ENCODE results near the gene TTC19. TPM values are rescaled to one million over a fixed set of nuclear protein-coding genes. Genes with fewer than 3 reads are reported as not detected.
"Not testable (repeated sequence)": the region's sequence is repeated elsewhere in the genome, so short reads cannot be mapped to it uniquely, and the experiment has no call there.

TTC19 gene
- polyA plus RNA-seq, 4 donors: 58.4 to 62.8 (median 60.5) TPM

- DNase-seq (ENCODE audit: low read depth in 4 of 4, low spot score in 3 of 4): no peak
These were observed 27.3 kb downstream of the TTC19 start for GRCh38 chr17:16026895-16027294.

DNA sequence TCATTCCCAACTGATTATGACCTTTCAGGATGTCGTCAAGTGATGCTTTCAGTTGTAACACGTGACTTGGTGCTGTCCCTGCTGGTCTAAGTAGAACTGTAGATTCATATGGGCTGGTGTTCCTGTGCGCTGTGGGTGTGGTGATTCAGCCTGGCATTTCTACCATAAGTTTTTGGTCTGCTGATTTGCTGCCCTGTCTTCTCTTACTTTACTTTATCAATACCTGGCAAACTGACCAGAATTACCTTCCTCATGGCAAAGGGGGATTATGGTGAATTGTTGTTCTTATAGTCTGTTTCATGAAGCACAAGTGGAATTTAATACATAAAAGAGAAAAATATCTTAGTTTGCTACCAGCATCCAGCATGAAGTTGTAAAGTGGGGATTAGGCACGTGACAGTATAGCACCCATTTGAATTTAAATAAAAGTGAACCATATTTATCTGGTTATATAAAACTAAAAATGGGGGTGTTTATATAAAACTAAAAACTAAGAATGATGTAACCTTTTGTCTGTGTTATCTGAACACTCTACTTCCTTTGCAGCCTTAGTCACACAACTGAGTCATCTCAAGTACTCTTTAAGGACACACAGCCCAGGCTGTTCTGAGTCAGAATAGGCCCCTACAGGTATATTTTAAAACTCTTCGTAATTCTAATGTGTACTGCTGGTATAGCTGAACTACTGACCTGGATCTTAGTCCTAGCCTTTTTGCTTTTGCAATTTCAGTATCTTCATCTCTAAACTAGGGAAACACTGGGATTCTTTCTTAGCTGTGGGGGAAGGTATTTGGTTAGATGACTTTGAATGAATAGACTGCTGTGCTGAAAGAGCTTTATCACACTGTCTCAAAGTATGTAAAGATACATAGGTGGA is 28.3 kb downstream of the TTC19 start:
- DNase-seq (ENCODE audit: low read depth in 4 of 4, low spot score in 3 of 4): no peak

- DNase-seq (ENCODE audit: low read depth in 4 of 4, low spot score in 3 of 4): no peak
These were observed 34.2 kb downstream of the TTC19 start for GRCh38 chr17:16033729-16034349.

GRCh38 chr17:16036261-16036660 is 36.6 kb downstream of the TTC19 start:
- DNase-seq (ENCODE audit: low read depth in 4 of 4, low spot score in 3 of 4): no peak

- DNase-seq (ENCODE audit: low read depth in 4 of 4, low spot score in 3 of 4): no peak
These were observed 38.0 kb downstream of the TTC19 start for GRCh38 chr17:16037636-16038035.

DNA sequence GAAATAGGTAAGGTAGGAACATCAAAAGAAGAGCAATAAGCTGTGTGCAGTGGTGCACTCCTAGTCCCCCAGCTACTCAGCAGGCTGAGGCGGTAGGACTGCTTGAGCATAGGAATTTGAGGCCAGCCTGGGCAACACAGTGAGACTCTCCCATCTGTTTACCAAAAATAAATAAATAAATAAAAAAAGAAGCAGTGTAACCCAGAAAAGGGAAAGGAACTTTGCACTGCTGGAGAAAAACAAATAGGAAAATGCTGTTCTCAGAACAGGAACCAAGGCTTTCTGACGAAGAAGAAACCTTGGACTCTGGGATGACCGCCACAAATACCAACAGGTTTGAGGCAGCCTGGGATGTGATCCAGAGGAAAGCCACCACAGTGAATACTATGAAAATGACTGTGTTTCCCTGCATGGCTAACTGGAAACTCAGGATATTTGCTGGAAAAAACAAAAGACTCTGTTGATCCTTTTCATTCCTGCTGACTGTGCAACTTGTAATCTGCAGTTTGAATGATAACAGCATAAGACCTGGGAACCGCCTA is 41.2 kb downstream of the TTC19 start:
- DNase-seq (ENCODE audit: low read depth in 4 of 4, low spot score in 3 of 4): no peak

- no peak for DNase-seq (ENCODE audit: low read depth in 4 of 4, low spot score in 3 of 4)
These were observed 44.9 kb downstream of the TTC19 start for GRCh38 chr17:16044487-16044886.

DNA sequence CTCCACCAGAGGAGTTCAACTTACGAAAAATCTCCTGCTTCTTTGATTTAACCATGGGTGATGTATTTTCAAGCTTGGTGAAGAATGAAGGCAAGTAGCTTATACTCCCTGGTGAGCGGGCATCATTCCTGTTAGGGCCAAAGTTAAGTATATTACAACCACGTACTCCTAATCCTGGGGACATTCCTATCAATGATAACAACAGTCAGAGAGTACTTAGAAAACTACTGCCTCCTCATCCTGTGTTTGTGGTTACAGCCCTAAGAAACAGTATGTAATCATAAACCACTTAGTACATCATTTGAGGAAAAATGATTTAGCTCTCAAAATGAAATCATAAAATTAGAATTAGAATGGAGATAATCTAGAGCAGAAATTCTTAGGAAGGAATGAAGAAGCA is 47.3 kb downstream of the TTC19 start:
- no peak for DNase-seq (ENCODE audit: low read depth in 4 of 4, low spot score in 3 of 4)

DNA sequence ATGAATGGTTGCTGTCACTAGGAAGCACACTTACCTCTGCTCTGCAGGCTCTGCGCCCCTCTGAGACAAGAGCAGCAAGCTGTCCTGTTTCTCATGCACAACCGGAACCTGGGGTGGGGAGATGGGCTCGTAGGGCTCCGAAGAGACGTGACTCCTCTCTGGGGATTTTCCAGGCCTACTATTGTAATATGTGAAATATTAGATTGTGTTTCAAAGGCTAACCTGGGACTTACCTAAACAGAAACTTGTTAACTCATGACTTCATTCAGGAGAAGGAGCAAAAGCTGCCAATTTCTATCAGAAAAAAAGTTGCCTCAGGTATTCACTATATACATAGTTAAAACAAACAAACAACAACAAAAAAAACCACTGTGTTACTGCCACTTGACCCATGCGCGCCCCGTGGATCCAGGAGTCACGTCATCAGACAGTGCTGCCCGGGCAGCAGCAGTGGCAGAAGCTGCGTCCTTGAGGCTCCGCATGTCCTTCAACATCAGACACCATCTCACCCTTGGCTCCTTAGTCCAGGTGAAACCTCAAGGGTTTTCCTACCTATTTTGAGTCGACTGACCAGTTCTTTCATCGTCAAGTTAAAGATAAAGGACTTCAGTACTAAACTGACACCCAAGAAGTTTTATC is 49.3 kb downstream of the TTC19 start:
- no peak for DNase-seq (ENCODE audit: low read depth in 4 of 4, low spot score in 3 of 4)

- DNase-seq (ENCODE audit: low read depth in 4 of 4, low spot score in 3 of 4): no peak
These were observed 51.2 kb downstream of the TTC19 start for GRCh38 chr17:16050844-16051243.

DNA sequence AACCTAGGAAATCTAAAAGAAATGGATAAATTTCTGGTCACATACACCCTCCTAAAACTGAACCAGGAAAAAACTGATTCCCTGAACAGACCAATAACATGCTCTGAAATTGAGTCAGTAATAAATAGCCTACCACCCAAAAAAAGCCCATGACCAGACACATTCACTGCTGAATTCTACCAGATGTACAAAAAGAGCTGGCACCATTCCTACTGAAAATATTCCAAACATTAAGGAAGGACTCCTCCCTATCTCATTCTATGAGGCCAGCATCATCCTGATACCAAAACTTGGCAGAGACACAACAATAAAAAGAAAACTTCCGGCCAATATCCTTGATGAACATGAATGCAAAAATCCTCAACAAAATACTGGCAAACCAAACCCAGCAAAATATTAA is 52.9 kb downstream of the TTC19 start:
- no peak for DNase-seq (ENCODE audit: low read depth in 4 of 4, low spot score in 3 of 4)

GRCh38 chr17:16055139-16055538 is 55.5 kb downstream of the TTC19 start:
- DNase-seq (ENCODE audit: low read depth in 4 of 4, low spot score in 3 of 4): not testable (repeated sequence)

GRCh38 chr17:16061631-16062030 is 62.0 kb downstream of the TTC19 start:
- DNase-seq (ENCODE audit: low read depth in 4 of 4, low spot score in 3 of 4): no peak

- DNase-seq (ENCODE audit: low read depth in 4 of 4, low spot score in 3 of 4): no peak
These were observed 66.5 kb downstream of the TTC19 start for GRCh38 chr17:16066125-16066524.

GRCh38 chr17:16068323-16068722 is 68.7 kb downstream of the TTC19 start:
- DNase-seq (ENCODE audit: low read depth in 4 of 4, low spot score in 3 of 4): no peak

DNA sequence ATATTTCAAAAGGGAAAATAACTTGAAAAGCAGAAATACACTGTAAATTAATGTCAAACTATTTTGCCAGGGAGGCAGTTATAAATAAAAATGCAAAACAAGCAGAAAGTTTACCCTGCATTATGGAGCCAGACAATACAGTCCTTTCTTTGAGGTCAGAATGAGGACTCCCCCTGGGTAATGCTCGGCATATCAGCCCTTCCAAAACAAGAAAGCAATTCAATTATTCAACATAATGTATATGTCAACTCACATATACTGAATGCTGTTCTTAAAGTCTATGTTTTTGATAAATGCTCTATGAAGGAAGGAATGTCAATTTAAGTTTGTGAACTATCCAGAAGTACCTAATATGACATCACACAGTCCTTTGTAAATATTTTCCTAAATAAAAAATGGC is 72.4 kb downstream of the TTC19 start:
- no peak for DNase-seq (ENCODE audit: low read depth in 4 of 4, low spot score in 3 of 4)

- DNase-seq (ENCODE audit: low read depth in 4 of 4, low spot score in 3 of 4): no peak
These were observed 74.2 kb downstream of the TTC19 start for GRCh38 chr17:16073845-16074244.

DNA sequence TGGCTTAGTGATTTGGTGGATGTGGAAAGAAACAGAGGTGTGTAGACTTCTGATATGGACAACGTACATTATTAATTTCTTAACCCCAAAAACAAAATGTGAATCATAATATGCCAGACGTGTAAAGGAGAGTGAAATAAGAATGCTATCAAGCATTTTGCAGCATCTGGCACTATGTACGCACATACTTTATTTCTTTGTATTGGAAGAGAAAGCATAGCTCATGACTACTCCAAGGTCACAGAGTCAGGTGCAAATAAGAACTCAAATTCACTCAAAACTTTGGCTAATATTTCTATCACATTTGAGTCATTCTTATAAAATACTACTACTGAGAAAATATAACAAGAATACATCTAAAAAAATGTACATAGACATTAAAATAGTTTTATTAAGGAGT is 74.8 kb downstream of the TTC19 start:
- DNase-seq (ENCODE audit: low read depth in 4 of 4, low spot score in 3 of 4): no peak

DNA sequence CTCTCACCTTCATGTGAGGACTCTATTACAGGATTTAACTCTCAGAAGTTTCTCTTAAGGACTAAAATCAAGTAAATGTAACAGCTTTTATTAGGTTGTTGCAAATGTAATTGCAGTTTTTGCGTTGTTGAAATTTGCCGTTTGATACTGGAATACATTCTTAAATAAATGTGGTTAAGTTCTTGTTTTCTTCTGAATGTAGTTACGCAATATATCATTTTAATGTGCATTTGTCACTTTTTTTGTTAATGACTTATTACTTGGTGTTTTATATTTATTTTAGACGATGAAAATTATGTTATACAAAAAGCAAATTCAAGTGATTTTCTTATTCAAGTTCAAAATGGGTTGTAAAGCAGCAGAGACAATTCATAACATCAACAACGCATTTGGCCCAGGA is 76.3 kb downstream of the TTC19 start:
- DNase-seq (ENCODE audit: low read depth in 4 of 4, low spot score in 3 of 4): no peak

Data from right renal pelvis (tissue), 4 donors.